Lower leg skin (tissue), 3 donors: ENCODE data around the gene TRAPPC1.

ENCODE experiments used
- POLR2A ChIP-seq, 2 donors: fragments of 450-650 bp; IDR thresholded peaks; one replicate each; pipeline ENCODE4 v1.6.1; 2016 to 2017; ENCODE audit warnings: antibody characterized with exemption in 2 of 2, mild to moderate bottlenecking in 1 of 2, moderate library complexity in 1 of 2
- TF ChIP-seq, protein P1 (sequence below), 3 donors: fragments of 450-650 bp; IDR thresholded peaks; one replicate each; pipeline ENCODE4 v1.5.1; 2016; ENCODE audit warnings: antibody characterized with exemption in 3 of 3, mild to moderate bottlenecking in 3 of 3, moderate library complexity in 2 of 3

DNA sequence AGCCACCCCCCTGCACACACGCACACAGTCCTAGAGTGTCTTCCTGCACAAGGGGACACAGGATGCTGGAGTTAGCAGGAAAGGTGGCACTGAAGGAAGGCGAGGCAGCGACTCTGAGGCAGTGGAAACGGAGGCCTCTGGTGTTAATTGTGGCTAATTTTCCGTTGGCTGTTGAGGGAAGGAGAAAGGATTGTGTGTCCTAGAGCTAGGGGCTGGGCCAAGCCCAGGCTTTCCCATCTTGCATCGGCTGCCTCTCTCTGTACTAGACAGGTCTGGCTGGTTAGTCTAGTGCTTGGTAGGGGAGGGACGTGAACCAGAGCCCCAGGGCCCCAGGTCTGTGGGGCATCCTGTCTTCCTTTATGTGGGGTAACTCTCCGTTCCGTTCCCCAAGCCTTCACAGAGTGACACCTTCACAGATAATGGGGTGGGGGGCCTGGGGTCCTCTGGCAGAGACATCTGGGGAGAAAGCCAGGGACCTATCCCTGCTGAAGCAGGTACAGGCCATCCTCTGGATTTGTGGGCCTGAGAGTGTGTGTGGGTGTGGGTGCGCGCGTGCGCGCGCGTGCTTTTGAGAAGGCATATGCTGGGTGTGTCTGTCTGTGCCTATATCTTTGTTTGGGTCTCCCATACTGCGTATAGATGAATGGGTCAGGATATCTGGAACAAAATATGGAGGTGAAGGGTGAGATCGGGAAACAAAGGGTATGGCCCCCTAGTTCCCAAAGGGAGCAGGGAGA is 43.4 kb downstream of the TRAPPC1 start, which contains the start of gene CHD3:
- TF ChIP-seq, protein P1, sequence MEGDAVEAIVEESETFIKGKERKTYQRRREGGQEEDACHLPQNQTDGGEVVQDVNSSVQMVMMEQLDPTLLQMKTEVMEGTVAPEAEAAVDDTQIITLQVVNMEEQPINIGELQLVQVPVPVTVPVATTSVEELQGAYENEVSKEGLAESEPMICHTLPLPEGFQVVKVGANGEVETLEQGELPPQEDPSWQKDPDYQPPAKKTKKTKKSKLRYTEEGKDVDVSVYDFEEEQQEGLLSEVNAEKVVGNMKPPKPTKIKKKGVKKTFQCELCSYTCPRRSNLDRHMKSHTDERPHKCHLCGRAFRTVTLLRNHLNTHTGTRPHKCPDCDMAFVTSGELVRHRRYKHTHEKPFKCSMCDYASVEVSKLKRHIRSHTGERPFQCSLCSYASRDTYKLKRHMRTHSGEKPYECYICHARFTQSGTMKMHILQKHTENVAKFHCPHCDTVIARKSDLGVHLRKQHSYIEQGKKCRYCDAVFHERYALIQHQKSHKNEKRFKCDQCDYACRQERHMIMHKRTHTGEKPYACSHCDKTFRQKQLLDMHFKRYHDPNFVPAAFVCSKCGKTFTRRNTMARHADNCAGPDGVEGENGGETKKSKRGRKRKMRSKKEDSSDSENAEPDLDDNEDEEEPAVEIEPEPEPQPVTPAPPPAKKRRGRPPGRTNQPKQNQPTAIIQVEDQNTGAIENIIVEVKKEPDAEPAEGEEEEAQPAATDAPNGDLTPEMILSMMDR (IDR thresholded peaks at IDR 0.05), result no peak
- no peak for TF ChIP-seq POLR2A (IDR thresholded peaks at IDR 0.05)
